NB4 (cell line): ENCODE data around the gene SSH2.

Source experiments
- CTCF ChIP-seq: IDR thresholded peaks from one replicate; pipeline ENCODE4 v1.5.1; 2012; ENCODE audit warnings: low read depth, low read length
- MYC ChIP-seq: IDR thresholded peaks from 2 replicates; pipeline ENCODE4 v1.6.1; 2011; ENCODE audit warnings: low read depth, low read length
- POLR2A ChIP-seq: IDR thresholded peaks from 2 replicates; pipeline ENCODE4 v1.6.1; 2011; ENCODE audit warnings: mild to moderate bottlenecking; ENCODE audit not compliant: insufficient read length; ENCODE audit errors: extremely low read depth
- TF ChIP-seq, protein P1 (sequence below): IDR thresholded peaks from 2 replicates; pipeline ENCODE4 v1.6.1; 2011; ENCODE audit warnings: low read depth, low read length

GRCh38 chr17:29713626-29714025 lies 216.4 kb downstream of the SSH2 start:
- no peak for TF ChIP-seq CTCF
- no peak for TF ChIP-seq MYC
- no peak for TF ChIP-seq POLR2A
- TF ChIP-seq, protein P1, sequence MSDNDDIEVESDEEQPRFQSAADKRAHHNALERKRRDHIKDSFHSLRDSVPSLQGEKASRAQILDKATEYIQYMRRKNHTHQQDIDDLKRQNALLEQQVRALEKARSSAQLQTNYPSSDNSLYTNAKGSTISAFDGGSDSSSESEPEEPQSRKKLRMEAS = no peak
